HG02973 (cell line): ENCODE measurements around the gene HRH2.
"Not testable (repeated sequence)": the region's sequence is repeated elsewhere in the genome, so short reads cannot be mapped to it uniquely, and the experiment has no call there.

Experiments used
- ATAC-seq: cut with Tn5 transposase; IDR thresholded peaks from one replicate; pipeline ENCODE4 v1.9.1; 2021; ENCODE audit warnings: moderate library complexity; ENCODE audit not compliant: unreplicated experiment

Gene HRH2

DNA sequence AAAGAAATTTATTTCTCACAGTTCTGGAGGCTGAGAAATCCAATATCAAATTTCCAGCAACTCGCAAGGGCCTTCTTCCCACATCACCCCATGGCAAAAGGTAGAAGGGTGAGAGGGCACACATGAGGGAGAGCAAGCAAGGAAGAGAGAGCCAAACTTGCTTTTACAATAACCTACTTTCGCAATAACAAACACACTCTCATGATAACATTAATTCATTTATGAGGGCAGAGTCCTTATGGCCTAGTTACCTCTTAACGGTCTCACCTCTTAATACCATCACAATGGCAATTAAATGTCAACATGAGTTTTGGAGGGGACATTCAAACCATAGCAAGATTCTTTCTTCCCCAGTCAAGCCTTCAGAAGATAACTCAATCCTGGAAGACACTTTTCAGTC, 11.6 kb upstream of the HRH2 start:
- ATAC-seq, result no peak

DNA sequence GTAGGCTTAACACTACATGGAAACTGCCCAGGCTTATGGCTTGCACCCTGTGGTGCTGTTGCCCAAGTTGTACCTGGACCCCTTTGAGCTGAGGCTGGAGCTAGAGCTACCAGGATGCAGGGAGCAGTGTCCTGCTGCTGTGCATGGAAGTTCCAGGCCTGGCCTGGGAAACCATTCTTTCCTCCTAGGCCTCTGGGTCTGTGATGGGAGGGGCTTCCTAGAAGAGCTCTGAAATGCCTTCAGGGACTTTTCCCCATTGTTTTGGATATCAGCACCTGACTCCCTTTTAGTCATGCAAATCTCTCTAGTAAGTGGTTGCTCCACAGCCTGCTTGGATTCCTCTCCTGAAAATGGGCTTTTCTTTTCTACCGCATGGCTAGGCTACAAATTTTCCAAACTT, 7.9 kb upstream of the HRH2 start:
- no peak for ATAC-seq

DNA sequence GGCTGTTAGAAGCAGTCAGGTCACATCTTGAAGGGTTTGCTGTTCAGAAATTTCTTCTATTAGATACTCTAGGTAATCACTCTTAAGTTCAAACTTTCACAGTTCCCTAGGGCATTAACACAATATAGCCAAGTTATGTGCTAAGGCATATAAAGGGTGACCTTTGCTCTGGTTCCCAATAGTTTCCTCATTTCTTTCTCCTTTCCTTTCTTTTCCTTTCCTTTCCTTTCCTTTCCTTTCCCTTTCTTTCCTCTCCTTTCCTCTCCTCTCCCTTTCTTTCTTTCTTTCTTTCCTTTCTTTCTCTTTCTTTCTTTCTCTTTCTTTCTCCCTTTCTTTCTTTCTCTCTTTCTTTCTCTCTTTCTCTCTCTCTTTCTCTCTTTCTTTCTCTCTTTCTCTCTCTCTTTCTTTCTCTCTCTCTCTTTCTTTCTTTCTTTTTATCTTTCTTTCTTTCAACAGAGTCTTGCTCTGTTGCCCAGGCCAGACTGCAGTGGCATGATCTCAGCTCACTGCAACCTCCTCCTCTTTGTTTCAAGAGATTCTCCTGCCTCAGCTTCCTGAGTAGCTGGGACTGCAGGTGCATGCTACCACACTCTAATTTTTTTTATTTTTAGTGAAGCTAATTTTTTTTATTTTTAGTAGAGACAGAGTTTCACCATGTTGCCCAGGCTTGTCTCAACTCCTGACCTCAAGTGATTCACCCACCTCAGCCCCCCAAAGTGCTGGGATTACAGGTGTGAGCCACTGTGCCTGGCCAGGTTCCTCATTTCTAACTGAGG, 7.3 kb upstream of the HRH2 start:
- not testable (repeated sequence) for ATAC-seq

DNA sequence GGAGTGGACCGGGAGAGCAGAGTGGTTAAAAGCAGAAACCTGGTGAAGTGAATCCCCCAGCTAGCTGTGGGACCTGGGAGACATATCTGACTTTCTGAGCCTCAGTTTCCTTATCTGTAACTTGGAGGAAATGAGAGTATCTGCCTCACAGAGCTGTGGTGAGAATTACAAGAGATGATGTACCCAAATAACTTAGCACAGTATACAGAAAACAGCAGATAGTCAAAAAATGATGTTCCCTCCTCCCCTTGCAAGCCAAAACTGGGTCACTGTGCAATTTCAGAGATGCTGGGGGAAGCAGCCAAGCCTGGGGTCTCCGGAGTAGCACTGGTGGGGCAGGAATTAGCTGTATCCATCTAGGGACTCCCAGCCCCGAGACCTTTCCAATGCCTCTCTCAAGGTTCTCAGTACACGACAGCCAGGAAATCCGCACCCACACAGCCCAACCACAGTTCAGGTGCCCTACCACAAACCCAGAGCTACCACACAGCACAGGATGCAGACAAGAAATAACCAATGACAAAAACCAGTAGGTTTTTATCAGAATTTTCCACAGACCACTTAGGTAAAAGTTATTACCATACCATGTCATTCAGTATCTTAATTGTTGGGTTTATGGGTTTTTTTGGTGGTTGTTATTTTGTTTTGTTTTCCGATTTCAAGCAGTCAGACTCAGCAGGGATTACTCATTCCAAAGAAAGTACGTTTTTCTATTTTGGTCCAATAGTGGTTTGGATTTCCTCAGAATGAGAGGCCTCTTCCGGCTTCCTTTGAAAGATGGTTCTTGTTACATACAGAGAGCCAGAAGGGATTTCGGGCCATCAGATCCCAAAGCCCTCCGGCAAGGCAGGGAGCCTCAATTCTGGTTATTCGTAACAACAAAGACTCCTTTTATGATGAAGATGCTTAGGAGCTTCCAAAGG, 4.9 kb upstream of the HRH2 start:
- ATAC-seq, result no peak

DNA sequence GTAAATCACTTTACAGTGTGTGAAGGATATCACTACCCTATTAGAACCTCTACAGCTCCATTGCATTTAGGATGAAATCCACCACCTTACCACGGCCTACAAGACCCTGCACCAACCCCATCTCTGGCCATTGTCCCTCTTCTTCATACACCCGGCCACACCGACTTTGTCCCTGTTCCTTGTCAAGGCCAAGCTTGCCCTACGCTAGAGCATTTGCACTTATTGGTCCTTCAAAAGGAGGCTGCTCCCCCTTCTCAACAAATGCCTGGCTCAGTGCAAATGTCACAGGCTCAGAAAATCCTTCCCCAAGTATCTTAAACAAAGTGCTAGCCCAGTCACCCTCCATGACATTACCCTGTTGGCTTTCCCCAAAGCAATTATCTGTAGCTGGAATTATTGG, 4.1 kb upstream of the HRH2 start:
- no peak for ATAC-seq

DNA sequence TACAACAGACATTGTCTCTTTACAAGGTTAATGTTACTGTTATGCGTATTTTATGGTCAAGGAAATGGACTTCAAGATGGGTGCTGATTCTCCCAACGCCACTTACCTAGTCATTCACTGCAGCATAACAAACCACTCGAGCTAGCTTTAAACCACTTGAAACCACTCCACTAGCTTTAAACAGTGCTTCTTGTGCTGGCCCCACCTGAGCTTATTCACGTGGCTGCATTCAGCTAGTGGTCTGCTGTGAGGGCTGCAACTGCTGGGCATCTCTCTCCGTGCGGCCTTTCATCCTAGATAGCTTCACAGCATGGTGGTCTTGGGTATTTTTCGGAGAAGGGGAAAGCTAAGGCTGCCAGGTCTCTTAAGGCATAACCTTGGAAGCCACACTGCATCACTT, 3.5 kb upstream of the HRH2 start:
- no peak for ATAC-seq

DNA sequence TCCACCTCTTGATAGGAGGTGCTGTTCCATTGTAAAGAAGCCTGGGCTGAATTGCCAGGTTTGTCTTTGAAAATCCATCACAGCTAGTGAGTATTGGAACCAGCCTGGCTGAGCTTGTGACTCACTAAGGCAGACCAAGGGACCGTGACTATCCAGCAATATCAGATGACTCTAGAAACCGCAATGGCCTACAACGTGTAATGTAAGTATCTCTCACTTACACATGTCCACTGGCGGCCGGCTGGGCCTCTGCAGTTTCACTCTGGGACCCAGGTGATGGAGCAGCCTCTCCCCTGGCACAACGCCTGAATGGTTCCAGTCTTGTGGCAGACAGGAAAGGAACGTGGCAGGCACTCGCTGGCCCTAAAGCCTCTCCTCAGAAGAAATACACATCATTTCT, 3.1 kb upstream of the HRH2 start:
- ATAC-seq, result no peak

DNA sequence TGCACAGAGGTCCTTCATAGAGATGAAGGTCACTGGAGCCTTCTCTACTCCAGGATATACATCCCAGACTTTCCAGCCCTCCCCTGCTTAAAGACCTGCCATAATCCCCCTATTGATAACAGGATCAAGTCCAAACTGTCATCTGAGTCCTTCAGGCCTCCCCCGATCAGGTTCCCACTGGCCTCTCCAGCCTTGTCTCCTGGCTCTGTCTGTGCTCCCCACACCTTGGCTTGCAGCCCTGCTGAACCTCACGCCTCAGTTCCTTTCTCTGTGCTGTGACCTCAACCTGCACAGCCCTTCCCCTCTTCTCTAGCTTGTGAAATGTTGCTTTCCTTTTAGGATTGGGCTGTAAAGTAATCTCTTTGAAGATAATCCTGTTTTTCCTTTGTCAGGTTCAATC, 2.5 kb upstream of the HRH2 start:
- no peak for ATAC-seq

DNA sequence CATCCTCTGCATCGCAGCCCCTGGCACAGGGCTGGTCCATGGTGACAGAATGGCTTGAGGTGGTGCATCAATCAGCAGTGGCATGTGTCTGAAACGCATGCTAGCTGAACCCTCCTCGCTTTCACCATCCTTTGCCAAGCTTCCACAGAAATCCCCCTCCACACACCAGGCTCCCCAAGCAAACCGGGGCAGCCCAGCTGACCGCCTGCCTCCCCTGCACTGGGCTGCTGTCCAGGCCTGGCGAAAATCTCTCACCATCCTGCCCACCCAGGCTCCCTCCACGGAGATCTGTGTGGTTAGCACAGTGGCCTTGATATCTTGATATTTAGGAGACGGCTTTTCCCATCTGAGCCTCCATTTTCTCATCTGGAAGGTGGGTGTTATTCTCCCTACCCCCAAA, 905 bp upstream of the HRH2 start:
- no peak for ATAC-seq

DNA sequence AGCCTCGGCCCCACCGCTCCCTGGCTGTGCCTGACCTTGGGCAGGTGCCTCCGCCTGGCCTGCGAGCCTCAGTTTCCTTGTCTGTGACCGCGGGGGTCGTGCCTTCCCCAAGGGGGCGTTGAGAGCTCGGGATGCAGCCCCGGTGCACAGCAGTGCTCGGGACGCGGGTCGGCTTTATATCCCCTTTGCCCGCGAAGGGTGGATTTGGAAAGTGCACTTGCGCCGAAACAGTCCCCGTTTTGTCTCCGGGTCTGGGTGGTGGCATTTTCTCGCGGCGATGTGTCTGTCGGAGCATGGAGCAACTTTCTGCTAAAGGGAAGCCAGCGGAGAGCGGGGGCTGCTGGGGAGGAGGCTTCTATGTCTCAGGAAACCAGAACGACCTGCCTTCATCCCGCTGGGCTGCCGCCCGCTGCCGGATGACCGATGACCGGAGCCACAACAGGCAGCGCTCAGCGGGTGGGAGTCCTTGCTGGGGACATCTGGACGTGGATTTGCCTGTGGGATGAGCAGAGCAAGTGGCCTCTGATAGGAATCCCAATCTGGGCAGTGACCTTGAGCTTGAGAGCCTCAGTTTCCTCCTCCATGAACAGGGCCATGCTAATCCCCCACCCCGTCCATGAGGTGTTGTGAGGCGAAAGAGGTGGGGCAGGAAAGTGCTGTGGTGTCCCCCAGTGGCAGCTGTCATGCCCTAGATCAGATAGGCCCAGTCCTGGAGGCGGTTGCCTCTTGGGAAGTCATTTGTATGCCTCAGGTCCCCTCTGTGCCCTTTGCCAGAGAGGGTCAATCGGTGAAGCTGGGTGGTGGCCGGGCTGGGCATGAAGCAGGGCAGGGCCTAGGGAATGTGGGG, 651 bp downstream of the HRH2 start:
- no peak for ATAC-seq

DNA sequence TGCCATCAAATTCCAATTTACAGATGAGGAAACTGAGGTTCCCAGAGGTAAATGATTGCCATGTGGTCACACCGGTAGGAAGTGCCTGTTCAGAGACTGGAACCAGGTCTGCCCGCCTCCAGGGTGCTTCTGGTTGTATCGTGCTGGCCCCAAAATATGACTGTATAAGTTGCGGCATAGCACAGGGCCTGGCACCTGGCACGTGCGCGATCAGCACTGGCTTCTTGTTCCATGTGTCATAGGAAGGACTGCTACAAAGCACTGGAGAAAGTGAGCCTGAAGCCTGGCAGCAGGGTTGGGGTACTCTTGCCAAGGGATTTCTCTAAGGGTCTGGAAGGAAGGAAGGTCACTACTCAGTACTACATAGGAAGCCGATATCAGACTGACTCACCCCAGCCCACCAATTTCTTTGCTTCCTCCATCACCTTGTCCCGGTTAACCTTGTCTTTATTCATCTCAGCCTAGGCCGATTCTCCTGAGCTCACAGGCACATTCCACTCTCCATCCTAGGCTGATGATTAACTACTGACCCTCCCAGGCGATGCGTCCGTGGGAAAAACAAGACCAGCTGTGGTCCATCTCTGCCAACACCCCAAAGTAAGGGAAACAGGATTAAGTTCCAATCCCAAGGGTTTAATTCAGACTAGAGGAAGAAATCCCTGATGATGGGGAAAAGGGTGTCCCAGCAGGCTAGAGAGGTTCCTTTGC, 1.8 kb downstream of the HRH2 start:
- no peak for ATAC-seq

DNA sequence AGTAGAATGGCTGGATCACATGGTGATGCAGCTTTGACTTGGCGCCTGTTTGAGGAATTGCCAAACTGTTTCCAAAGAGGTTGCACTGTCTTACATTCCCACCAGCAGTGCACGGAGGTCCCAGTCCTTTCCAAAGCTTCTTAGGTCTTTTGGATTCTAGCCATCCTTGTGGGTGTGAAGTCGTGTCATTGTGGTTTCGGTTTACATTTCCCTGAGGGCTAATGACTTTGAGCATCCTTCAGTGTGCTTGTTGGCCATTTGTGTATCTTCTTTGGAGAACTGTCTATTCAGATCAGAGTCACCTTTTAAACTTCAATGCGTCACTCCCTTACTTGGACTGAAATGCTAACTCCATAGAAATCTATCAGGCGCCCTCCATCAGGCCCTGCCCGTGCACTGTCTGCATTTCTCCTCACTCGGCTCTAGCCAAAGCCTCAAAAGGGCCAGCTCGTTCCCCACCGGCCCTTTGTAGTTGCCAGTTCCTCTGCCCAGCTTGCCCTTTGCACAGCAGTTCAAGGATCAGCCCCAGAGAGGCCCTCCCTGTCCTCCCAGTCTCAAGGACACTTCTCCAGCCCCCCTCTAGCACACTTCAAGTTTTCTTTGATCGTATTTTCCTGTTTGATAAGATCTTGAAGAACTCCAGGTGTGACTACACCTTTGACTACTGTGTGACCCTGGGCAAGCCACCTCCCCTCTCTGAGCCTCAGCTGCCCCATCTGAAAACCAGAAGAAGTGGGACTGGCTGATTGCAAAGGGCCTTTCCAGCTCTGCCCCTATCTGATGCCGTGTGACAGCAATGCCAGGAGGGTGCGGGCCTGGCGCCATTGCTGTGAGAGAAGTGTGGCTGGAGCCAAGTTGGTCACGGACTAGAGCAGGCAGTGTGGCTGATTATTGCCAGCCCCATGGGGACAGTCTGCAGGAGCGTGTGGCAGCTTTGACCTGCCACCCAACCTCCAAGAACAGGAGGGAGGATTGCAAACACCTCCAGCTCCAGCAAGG, 5.6 kb downstream of the HRH2 start:
- ATAC-seq, result no peak

DNA sequence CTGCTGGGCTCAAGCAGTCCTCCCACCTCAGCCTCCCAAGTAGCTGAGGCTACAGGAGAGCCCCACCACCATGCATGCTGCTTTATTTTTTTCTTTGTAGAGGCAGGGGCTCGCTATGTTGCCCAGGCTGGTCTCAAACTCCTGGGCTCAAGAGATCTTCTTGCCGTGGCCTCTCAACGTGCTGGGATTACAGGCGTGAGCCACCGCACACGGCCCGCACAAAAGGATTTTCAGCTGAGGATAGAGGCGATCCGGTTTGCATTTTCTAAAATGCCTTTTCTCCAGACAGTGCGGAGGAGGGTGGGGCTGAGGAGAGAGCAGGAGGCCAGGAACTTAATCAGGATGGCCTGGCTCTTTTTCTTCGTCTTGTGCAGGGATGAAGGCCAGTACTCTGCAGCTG, 6.9 kb downstream of the HRH2 start:
- no peak for ATAC-seq

DNA sequence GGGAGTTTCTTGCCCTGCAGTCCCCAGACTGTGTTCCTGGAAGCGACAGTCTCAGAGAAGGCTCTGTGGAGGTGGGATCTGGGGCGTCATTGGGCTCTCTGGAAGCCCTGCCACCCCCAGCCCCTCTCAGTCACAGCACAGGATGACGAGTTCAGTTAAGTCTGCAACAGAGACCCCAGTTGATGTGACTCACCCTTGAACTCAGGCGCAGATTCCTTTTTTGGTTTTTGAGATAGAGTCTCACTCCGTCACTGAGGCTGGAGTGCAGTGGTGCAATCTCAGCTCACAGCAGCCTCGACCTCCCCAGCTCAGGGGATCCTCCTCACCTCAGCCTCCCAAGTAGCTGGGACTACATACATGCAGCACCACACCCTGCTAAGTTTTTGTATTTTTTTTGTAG, 8.3 kb downstream of the HRH2 start:
- ATAC-seq, result no peak

DNA sequence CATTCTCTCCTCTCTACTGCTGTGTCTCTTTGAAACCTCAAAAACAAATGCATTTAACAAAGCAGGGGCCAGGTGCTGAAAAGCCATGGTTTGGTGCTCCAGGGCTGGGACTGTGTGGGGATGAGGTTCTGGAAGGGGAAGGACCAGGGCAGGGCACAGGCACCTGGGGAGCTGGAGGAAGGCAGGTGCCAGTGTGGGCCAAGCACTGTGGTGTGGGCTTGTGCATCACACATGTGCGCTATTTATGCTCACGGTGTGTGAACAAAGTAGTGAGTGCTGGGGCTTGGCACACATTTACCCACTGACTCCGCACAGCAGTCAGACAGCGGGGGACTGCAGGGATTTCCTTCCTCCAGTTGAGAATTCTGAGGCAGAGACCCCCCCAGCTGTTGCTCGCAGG, 10.1 kb downstream of the HRH2 start:
- ATAC-seq, result no peak

DNA sequence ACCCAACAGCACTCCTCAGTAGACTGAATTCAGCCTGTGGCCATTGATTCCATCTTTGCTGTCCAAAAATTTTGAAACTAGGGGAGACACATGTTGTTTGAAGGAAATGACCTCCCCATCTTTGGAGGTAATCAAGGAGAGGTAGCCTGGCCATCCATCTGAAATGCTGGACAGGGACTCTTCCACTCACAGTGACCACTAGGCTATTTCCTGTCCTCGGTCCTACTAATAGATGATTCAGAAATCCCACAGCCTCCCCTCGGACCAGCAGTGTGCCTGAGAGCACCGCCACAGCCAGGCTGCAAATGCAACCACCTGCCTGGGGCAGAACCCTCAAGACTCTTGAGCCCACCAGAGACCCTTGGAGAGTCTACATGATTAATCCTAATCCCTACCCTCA, 12.5 kb downstream of the HRH2 start:
- no peak for ATAC-seq

DNA sequence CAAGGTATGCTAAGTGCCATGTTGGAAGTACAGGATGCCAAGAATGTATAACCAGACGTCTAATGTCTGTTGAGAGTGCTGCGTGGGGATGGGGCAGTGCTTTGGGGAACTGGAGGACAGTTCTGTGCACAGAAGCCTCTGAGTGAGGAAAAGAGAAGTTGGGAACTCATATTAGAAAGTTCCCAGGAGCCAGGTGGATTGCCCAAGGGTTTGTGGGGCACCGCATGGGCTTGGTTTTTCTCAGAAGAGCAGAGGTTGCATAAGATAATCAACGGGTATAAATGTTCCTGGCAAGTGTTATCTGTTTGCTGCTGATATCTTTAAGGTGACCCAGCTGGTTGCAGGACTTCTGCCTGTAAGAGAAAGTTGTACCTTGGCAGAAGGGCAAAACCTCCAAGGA, 13.1 kb downstream of the HRH2 start:
- no peak for ATAC-seq

DNA sequence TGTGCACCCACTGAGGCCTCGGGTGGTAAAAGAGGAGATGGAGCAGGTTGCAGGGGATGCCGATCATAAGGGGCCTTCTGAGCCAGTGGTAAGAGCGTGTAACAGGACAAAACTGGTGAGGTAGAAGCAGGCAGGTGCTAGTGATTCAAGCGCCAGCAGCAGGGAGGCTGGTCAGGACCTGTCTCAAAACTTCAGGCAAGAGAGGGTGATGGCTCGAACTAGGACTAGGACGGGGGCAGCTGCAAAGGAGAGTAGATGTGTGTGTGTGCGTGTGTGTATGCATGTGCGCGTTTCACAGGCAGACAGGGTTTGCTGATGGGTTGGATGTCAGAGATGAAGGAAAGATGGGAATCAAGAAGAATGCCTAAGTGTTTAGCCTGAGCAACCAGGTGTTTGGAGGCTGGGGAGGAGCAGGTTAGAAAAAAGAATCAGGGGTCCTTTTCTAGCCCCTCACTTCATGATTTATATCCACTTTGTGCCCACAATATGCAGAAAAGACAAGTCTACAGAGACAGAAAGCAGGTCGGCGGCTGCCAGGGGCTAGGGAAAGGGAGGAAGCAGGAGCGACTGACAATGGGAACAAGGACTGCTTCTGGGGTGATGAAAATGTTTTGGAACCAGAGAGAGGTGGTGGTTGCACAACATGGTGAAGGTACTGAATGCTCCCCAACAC, 15.2 kb downstream of the HRH2 start:
- no peak for ATAC-seq

DNA sequence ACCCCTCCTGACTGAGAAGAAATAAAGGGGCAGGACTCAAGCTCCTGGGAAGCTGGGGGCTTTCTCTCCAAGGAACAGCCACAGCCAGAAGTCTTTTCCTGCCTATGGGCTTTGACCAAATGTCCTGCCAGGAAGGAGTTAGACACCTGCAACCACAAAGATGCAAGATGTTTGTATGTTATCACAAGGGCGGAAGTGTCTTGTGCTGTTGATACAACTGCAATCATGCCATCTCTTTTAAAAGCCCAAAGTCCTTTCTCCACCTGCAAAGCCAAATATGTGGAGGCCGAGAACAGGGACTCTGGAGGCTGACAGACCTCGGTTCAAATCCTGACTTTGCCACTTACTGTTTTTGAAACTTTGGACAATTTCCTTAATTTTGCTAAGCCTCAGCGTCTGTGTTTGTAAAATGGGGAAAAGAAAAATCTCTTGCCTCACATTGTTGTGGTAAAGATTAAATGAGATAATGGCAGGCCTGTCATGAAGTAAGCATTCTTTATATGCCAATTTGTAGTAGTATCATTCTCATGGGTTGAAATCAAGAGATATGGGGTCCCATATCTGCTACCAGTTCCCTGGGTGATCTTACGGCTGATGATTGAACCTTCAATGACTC, 17.0 kb downstream of the HRH2 start:
- no peak for ATAC-seq
